Upper lobe of left lung (tissue), 4 donors: ENCODE results near the gene PCNX2.

ENCODE experiments used
- EP300 ChIP-seq, 4 donors: sonication (generic); formaldehyde crosslinking; IDR thresholded peaks; one replicate each; pipeline ENCODE4 v1.5.1; 2017; ENCODE audit warnings: antibody characterized with exemption in 4 of 4, control low read depth in 2 of 4
- POLR2A ChIP-seq, 4 donors: fragments of 450-650 bp; IDR thresholded peaks; one replicate each; pipeline ENCODE4 v1.5.1; 2016 to 2017; ENCODE audit warnings: antibody characterized with exemption in 4 of 4, mild to moderate bottlenecking in 2 of 4
- POLR2AphosphoS5 ChIP-seq, 2 donors: sonication (generic); formaldehyde crosslinking; IDR thresholded peaks; one replicate each; pipeline ENCODE4 v1.5.1; 2017; ENCODE audit warnings: antibody characterized with exemption in 2 of 2
- TF ChIP-seq, protein P1 (sequence below), 6 experiments: fragments of 450-650 bp in 4 of 6; fragments of 200-600 bp in 2 of 6; sonication (generic) in 2 of 6; IDR thresholded peaks; one replicate each; pipeline ENCODE4 v1.5.1; 2016 to 2019; ENCODE audit warnings: antibody characterized with exemption in 6 of 6

DNA sequence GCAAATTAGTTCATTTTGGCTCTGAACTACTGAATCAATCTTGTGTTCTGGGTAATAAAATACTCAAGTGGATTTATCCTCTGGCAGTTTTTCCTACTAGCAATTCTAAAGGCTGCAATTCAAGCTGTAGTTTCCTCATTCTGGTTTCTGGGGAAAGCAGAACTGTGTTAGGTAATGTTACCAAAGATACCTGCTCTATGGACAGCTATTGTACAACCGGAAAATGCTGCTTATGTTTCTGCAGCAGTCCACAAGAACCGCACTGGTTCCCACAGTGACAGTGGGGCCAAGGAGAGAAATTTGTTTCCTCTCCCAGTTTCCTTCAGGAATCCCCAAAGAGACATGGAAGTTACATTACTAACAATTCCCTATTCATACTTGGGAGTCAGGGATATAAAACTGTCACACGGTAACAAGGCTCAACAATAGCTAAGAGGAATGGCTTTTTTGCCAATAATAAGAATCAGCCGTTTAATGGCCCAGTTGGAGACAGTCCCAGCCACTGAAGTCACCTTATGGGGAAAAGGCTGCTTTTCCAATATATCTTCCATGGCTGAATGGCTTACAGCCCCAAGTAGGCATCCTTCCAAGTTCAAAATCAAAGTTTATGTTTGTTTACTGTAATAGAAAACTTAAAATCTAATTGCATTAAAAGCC lies 52.6 kb downstream of the PCNX2 start:
- TF ChIP-seq, protein P1, sequence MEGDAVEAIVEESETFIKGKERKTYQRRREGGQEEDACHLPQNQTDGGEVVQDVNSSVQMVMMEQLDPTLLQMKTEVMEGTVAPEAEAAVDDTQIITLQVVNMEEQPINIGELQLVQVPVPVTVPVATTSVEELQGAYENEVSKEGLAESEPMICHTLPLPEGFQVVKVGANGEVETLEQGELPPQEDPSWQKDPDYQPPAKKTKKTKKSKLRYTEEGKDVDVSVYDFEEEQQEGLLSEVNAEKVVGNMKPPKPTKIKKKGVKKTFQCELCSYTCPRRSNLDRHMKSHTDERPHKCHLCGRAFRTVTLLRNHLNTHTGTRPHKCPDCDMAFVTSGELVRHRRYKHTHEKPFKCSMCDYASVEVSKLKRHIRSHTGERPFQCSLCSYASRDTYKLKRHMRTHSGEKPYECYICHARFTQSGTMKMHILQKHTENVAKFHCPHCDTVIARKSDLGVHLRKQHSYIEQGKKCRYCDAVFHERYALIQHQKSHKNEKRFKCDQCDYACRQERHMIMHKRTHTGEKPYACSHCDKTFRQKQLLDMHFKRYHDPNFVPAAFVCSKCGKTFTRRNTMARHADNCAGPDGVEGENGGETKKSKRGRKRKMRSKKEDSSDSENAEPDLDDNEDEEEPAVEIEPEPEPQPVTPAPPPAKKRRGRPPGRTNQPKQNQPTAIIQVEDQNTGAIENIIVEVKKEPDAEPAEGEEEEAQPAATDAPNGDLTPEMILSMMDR (IDR thresholded peaks at IDR 0.05) = no peak
- TF ChIP-seq POLR2AphosphoS5 (IDR thresholded peaks at IDR 0.05) = no peak
- no peak for TF ChIP-seq EP300 (IDR thresholded peaks at IDR 0.05)
- no peak for TF ChIP-seq POLR2A (IDR thresholded peaks at IDR 0.05)
